Epithelial cell of proximal tubule (primary cell): ENCODE results near the gene PLD1. TPM values are rescaled to one million over a fixed set of nuclear protein-coding genes. Genes with fewer than 3 reads are reported as not detected.

ENCODE experiments used
- DNase-seq: peaks from one replicate; pipeline ENCODE4 v3.0.0-alpha.2; 2011; ENCODE audit warnings: low read depth
- H3K4me3 ChIP-seq: 2 replicates; pipeline ENCODE4 v1.5.1; 2011; ENCODE audit warnings: low read depth, mild to moderate bottlenecking, low read length
- CTCF ChIP-seq: conservative IDR thresholded peaks from 2 replicates; pipeline ENCODE4 v1.5.1; 2012; ENCODE audit warnings: low read depth, mild to moderate bottlenecking, low read length
- total RNA-seq: library from RNA; depleted of rRNA; stranded (reverse); fragments of >200 nt; gene quantifications from 2 replicates; pipeline ENCODE4 v1.2.3, GENCODE V29; 2015

PLD1 gene
- total RNA-seq, 1 donor from 2014 or later, result 5.1 TPM

GRCh38 chr3:171736556-171736955 lies 73.7 kb downstream of the PLD1 start:
- no peak for TF ChIP-seq CTCF
- DNase-seq, result no peak
- no peak overlapping the region for H3K4me3 ChIP-seq

- TF ChIP-seq CTCF, result no peak
- no peak overlapping the region for H3K4me3 ChIP-seq
- DNase-seq, result no peak
Measured at GRCh38 chr3:171733561-171733960, 76.7 kb downstream of the PLD1 start.

GRCh38 chr3:171732756-171733155 lies 77.5 kb downstream of the PLD1 start:
- DNase-seq, result no peak
- no peak for TF ChIP-seq CTCF
- H3K4me3 ChIP-seq, result no peak overlapping the region

- H3K4me3 ChIP-seq, result no peak overlapping the region
- TF ChIP-seq CTCF, result no peak
- no peak for DNase-seq
Measured at GRCh38 chr3:171731691-171732090, 78.6 kb downstream of the PLD1 start.

GRCh38 chr3:171729452-171730334 lies 80.6 kb downstream of the PLD1 start:
- DNase-seq, result no peak
- no peak for TF ChIP-seq CTCF
- H3K4me3 ChIP-seq, result no peak overlapping the region

GRCh38 chr3:171727288-171727687 lies 83.0 kb downstream of the PLD1 start:
- no peak overlapping the region for H3K4me3 ChIP-seq
- no peak for TF ChIP-seq CTCF
- no peak for DNase-seq
